DMS153 (cell line): ENCODE data around the gene CCNT1.
"Not testable (repeated sequence)": the region's sequence is repeated elsewhere in the genome, so short reads cannot be mapped to it uniquely, and the experiment has no call there.

Experiments used
- DNase-seq: peaks from one replicate; lab custom pipeline; 2025; lab: John Stamatoyannopoulos, UW

The CCNT1 gene

GRCh38 chr12:48716493-48717251 lies at the start of gene CCNT1:
Gene CCNT1 (minus strand): TSS chr12:48716707. CDS start chr12:48716675, 32 bp downstream.
- peak; percentile 100 for DNase-seq

DNA sequence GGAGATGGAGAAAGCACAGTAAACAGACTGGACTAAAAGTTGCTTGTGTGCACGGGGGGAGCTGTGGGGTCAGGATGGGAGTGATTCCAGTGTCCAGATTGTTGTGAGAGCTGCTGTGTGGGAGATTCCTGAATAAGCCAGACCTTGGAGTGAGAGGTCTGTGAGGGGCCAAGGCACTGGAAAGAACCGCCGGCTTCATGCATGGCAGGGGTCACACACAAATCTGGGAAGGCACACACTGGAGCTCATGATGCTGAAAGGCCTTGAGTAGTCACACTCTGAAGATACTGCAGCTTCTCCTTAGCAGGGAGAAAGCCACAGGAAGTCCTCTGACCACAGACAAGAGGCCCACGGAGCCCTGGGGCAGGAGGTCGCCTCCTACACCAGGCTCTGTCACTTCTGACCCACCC lies 49.3 kb upstream of the CCNT1 start:
- DNase-seq = no peak

GRCh38 chr12:48764521-48764920 lies 48.0 kb upstream of the CCNT1 start:
- no peak for DNase-seq

GRCh38 chr12:48758737-48759136 lies 42.2 kb upstream of the CCNT1 start:
- no peak for DNase-seq

DNA sequence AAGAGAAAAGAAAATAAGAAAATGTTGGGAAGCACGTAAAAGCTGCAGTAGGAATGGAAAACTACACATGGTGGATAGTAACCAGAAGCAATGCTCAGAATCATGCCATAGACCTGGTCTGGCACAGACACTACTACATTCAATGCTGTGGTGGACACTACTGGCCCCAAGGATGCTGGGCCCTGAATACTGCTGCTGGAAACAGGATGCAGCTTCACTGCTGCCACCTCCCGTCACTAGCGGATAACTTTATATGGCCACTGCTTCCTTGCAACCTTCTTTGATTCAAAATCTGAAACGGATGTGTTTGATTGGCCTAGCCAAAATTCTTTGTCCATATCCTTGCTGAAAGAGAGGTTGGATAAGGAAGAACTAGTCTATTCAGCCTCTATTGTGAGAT lies 41.7 kb upstream of the CCNT1 start:
- DNase-seq = no peak

GRCh38 chr12:48750769-48751356 lies 34.4 kb upstream of the CCNT1 start:
- no peak for DNase-seq

- no peak for DNase-seq
Measured at GRCh38 chr12:48750215-48750614, 33.7 kb upstream of the CCNT1 start.

GRCh38 chr12:48744251-48745008 lies 27.9 kb upstream of the CCNT1 start:
- peak; percentile 27 for DNase-seq

- no peak for DNase-seq
Measured at GRCh38 chr12:48739618-48740269, 23.2 kb upstream of the CCNT1 start.

DNA sequence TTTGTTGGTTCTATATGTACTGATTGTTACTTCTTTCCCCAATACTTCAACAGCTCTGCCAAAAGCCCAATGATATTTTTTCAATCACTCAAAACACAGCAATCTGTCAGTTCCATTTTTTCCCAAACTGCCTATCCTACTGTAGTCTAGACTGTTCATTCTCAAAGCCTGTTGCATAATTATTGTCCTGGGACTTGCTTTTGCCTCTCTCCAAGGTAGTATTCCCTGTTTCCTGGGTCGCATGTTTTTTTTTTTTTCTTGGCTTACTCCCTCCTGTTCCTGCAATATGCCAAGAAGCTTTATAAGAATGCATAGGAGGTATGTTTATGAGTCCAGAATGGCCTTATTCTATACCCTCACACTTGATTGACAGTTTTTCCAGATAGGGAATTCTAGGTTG lies 19.9 kb upstream of the CCNT1 start:
- DNase-seq = no peak

DNA sequence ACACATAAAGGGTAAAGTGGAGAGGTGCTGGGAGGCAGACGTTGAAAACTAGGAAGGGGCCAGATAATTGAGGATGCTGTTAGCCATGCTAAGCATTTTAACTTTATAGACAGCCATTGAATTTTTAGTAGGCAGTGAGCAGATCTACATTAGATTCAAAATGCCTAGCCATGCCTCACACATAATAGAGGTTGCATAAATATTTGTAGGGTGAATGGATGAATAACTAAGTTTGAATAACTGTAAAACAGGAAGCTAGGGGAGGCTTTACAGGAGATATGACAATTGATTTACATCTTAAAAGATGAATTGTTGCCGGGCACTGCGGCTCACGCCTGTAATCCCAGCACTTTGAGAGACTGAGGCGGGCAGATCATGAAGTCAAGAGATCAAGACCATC lies 12.3 kb upstream of the CCNT1 start:
- no peak for DNase-seq

- not testable (repeated sequence) for DNase-seq
Measured at GRCh38 chr12:48720737-48721136, 4.2 kb upstream of the CCNT1 start.

- not testable (repeated sequence) for DNase-seq
Measured at GRCh38 chr12:48720171-48720570, 3.7 kb upstream of the CCNT1 start.

DNA sequence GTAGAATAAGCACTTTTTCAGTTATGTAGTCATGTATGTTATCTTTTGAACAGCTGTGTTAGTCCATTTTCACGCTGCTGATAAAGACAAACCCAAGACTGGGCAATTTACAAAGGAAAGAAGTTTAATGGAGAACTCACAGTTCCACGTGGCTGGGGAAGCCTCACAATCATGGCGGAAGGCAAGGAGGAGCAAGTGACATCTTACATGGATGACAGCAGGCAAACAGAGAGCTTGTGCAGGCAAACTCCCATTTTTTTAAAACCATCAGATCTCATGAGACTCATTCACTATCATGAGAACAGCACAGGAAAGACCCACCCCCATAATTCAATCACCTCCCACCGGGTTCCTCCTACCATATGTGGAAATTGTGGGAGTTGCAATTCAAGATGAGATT lies 2.5 kb upstream of the CCNT1 start:
- DNase-seq = not testable (repeated sequence)

- DNase-seq = no peak
Measured at GRCh38 chr12:48717252-48717695, 767 bp upstream of the CCNT1 start.

DNA sequence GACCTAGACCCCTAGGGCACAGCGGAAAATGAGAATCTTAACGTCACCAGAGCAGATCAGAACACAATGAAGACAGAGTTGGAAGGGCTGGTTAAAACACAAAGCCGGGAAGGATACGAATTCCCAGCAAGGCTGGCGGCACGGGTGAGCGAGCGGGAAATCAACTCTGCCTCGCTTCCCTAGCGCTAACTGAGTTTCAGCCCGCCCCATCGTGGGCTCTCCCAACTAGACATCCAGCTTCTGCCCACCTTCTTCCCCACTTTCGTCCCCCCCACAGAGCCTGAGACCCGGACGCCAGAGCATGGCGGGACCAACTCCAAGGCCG lies 377 bp downstream of the CCNT1 start:
- DNase-seq = no peak

DNA sequence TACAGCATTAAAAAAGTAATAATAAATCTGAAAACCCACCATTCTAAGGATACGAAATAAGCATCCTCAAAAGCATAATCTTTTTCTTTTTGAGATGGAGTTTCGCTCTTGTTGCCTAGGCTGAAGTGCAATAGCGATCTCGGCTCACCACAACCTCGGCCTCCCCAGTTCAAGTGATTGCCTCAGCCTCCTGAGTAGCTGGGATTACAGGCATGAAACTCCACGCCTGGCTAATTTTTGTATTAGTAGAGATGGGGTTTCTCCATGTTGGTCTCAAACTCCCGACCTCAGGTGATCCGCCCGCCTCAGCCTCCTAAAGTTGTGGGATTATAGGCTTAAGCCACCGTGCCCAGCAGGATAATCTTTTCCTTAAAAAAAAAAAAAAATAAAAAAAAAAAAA lies 4.3 kb downstream of the CCNT1 start:
- no peak for DNase-seq

GRCh38 chr12:48698822-48699221 lies 17.7 kb downstream of the CCNT1 start:
- DNase-seq = not testable (repeated sequence)

- DNase-seq = no peak
Measured at GRCh38 chr12:48696626-48697025, 19.9 kb downstream of the CCNT1 start.

- DNase-seq = no peak
Measured at GRCh38 chr12:48695859-48696258, 20.6 kb downstream of the CCNT1 start.

DNA sequence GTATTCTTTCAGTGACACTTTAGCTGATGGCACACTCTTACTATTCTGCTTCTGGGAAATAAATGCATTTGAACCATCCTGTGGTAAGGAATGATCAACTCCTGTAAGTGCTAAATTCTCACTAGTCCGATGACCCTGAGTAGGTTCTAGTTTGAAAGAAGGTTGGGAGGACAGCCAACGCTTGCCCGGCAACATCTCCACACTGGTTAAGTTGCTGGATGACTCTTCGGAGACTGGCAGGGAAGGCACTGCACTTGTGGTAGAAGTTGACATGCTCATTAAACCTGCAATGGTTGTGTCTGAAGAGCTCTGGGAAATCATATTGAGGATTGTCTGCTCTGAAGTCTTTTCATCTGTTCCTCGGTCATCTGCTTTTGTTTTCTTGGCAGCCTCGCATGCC lies 22.5 kb downstream of the CCNT1 start:
- DNase-seq = no peak

DNA sequence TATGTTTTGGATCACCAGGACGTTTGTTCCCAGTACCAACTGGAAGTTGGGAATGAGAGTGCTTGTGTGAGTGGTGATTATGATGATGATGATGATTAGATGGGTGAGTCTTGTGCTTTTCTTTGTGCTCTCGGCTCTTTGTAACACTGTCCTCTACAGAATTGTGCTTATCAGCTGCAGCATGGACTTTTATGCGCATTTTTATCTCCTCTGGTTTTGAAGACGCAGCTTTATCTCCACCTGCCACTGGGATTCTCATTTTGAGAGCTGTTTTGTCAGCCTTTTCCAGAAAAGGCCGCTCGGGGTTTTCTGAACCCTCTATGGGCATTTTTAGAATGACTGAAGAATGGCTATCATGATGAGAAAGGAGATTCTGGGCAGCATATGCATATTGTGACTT lies 22.9 kb downstream of the CCNT1 start:
- no peak for DNase-seq
